Astrocyte of the spinal cord (primary cell): ENCODE data around the gene CDC23.
A peak's percentile ranks its signal among the peaks of the same experiment; 100 is the strongest.

Experiments used
- DNase-seq: peaks from one replicate; pipeline ENCODE4 v3.0.0; 2011; ENCODE audit warnings: low read depth, low spot score
- H3K4me3 ChIP-seq: 2 replicates; pipeline ENCODE4 v1.5.1; 2011; ENCODE audit warnings: low read depth, mild to moderate bottlenecking, low read length, moderate library complexity
- in situ Hi-C: cut with HindIII; loops from 2 replicates; pipeline ENCODE4 v1.10.0; 2017; ENCODE audit warnings: low sequenced_read_pairs
- TF ChIP-seq, protein P1 (sequence below): IDR thresholded peaks from 2 replicates; pipeline ENCODE4 v1.5.1; 2012; ENCODE audit warnings: low read depth, mild to moderate bottlenecking, low read length, inconsistent platforms

Gene CDC23

DNA sequence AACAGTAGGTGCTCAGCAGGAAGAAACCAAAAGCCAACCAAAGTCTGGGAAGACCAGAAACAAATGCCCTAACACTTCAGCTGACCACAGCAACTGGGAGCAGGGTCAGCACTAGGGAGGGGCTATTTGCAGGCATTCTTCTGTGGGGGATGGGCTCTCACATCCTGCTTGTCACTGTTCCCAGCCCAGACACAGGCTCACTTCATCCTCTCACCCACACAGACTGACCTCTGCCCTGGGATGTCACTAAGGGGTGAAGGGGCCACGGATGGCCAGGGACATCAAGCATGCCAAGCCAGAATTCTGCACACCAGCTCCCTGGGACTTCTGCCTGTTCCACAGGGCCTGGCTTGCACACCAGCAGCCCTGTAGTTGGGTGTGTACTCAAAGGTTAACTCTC, 32.6 kb upstream of the CDC23 start:
- H3K4me3 ChIP-seq = no peak overlapping the region
- DNase-seq = no peak
- in situ Hi-C loops = no loop called here
- TF ChIP-seq, protein P1, sequence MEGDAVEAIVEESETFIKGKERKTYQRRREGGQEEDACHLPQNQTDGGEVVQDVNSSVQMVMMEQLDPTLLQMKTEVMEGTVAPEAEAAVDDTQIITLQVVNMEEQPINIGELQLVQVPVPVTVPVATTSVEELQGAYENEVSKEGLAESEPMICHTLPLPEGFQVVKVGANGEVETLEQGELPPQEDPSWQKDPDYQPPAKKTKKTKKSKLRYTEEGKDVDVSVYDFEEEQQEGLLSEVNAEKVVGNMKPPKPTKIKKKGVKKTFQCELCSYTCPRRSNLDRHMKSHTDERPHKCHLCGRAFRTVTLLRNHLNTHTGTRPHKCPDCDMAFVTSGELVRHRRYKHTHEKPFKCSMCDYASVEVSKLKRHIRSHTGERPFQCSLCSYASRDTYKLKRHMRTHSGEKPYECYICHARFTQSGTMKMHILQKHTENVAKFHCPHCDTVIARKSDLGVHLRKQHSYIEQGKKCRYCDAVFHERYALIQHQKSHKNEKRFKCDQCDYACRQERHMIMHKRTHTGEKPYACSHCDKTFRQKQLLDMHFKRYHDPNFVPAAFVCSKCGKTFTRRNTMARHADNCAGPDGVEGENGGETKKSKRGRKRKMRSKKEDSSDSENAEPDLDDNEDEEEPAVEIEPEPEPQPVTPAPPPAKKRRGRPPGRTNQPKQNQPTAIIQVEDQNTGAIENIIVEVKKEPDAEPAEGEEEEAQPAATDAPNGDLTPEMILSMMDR = no peak

DNA sequence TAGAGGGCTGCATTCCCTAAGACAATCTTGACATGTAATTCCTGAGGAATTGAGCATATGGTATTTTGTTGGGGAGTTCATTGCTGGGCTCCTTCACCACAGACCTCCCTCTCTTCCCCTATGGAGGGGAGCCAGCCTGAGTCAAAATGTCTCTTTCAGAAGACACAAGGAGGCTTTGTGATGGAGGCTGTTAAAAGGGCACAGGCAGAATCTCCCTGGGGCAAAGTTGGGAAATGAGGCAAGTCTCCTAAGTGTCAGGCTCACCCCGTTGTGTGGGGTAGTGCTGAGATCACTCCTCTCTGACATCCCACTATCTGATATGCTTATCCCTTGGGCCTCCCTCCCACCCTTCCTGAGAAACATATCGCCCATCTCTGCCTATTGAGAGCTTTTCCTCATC, 30.7 kb upstream of the CDC23 start:
- TF ChIP-seq, protein P1 = no peak
- H3K4me3 ChIP-seq = no peak overlapping the region
- in situ Hi-C loops = no loop called here
- no peak for DNase-seq

DNA sequence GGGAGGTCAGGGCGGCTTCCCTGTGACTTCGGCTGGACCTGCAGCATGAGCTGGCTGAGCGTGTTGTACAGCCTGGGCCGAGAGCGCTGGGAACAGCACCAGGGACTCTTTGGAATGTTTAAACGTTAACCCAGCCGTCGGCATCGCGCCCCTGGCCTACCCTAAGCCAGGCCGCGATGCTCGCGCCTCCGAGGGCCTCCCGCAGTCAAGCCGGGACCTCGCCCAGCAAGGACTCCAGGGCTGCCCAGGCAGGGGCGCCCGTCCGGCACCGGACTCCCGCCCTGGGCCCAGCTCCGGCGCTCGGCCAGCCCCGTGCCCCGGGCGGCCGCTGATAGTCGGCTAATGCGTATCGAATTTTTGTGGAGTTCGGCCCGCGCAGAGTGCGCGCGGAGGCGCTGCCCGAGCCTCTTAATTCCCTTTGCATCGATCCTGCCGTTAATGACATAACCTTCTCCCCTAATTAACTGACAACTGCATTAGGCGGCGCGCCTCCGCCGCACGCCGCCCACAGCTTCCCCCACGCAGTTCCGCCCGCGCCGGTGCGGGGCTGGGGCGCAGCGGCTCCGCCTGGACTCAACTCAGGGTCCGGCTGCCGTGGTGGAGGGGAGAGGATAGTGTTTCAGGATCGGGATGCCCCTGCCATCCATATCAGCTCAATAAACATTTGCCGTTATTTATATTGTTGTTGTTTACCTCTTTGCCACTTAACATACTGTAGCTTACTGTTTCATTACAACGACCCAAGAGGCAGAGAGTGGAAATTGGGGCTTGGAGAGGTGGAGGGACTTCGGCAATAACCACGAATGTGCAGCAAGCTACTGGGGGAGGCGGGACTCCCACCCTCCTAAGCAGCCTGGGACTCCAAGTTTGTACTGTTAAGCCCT, 28.8 kb upstream of the CDC23 start:
- TF ChIP-seq, protein P1 = no peak
- DNase-seq = no peak
- in situ Hi-C loops = no loop called here
- peak overlapping the region; percentile 35 for H3K4me3 ChIP-seq

DNA sequence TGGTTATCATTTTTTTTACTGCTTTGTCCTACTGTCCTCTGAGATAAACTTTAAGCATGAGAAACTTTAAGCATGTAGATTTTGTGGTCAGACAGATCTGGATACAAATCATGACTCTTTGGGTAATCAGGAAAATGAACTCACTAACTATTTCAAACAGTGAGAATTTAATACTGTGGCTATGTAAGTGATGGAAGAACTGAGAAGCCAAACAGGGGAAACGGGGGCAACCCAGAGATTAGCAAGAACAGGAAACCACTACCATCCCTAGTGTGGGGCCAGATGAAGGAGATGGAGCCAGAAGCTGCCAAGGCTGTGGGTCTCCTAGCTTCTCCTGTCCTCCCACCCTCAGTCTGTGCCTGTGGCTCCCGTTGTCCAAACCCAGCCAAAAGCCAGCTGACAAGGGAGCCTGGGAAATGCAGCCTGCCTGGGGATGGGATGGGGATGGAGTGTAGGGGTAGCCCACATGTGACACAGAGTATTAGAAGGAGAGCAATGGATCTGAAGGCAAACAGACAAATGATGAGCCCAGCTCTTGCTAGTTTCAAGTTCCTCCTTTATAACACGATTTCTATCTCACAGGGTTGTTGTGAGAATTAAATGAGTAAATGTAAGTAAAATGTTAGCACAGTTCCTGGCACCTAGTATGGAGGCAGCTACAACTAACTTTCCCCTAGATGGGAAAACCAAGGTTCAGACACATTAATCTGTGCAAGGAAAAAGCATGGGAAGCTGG, 27.7 kb upstream of the CDC23 start:
- no peak overlapping the region for H3K4me3 ChIP-seq
- TF ChIP-seq, protein P1 = no peak
- DNase-seq = no peak
- in situ Hi-C loops = no loop called here

DNA sequence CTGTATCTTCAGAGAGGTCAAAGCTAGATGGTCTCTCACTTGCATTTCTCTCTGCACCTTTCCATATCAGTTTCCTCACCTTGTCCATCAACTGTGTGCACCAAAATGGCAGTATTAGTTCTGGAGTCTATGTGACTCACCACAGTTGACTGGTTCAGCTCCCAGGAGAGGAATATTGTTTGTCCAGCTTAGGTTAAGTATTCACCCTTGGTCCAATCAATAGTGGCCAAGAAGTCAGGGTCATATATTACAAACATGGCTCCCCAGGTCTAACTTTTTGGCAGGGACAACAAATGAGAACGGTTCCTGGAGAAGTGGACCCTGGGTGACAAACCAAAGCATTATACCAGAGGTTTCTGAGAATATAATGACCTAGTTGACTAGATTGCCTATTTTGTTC, 24.9 kb upstream of the CDC23 start:
- TF ChIP-seq, protein P1 = no peak
- in situ Hi-C loops = no loop called here
- DNase-seq = no peak
- H3K4me3 ChIP-seq = no peak overlapping the region

DNA sequence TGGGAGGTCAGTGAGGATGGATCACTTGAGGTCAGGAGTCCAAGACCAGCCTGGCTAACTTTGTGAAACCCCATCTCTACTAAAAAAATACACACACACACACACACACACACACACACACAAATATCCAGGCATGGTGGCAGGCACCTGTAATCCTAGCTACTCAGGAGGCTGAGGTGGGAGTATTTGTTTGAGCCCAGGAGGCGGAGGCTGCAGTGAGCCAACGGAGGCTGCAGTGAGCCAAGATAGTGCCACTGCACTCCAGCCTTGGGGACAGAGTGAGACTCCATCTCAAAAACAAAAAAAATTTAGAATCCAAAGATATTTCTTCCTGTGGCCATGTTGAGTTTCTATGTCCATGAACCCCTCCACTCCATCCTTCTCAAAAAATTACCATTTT, 21.5 kb upstream of the CDC23 start:
- no peak for DNase-seq
- no peak overlapping the region for H3K4me3 ChIP-seq
- in situ Hi-C loops = no loop called here
- TF ChIP-seq, protein P1 = no peak
